ENCODE results near the gene FLT3LG. TPM values are rescaled to one million over a fixed set of nuclear protein-coding genes. Genes with fewer than 3 reads are reported as not detected.
A peak's percentile ranks its signal among the peaks of the same experiment; 100 is the strongest.

FLT3LG gene
- total RNA-seq, 2 experiments from 2014 or later = 8.2 to 8.4 TPM

DNA sequence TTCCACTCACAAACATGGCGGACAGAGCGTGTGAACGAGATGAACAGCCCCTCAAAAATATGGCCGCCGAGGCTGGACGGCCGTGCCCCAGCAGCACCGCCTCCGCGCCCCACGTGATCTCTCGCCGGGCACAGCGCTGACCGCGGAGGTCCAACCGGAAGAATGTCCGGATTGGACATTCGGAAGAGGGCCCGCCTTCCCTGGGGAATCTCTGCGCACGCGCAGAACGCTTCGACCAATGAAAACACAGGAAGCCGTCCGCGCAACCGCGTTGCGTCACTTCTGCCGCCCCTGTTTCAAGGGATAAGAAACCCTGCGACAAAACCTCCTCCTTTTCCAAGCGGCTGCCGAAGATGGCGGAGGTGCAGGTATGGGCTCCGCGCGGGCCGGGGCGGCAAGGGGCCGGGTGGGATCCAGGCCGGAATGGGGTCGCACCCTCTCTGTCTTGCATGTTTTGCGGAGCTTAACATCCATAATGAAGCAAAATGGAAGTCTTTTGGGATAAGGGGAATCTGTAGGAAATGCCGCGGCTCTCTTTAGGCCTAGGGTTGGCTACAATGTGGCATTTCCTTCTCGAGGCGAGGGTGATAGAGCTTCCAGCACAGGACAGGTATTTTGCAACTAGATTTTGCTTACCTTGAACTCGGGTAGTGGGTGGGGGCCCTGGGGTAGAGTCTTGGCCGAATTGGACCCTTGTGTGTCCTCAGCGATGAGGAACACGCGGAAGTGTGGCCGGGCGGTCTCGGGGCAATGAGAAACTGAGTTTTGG, 13.4 kb downstream of the FLT3LG start, which contains the start of gene RPL13A:
Gene RPL13A, plus strand, starts transcription at position 332 of the 769 bp plus-strand sequence. Its CDS starts 22 bp downstream, at position 354.
- Histone ChIP-seq H3K36me3 (ENCODE audit: insufficient read depth, low read length) (peaks cover 50% of the 10 kb centered on the region), H3K4me1 (ENCODE audit: insufficient read depth, low read length, poor library complexity, severe bottlenecking) (peaks cover 30% of the 10 kb centered on the region), H3K9me2 (ENCODE audit: insufficient read depth, low read length) (no peaks in the 10 kb centered on the region), H2AFZ (ENCODE audit: low read length) (peak within 1 kb of the TSS; percentile 44), H3K4me2 (ENCODE audit: low read length) (peak within 1 kb of the TSS; percentile 80), H3K27ac (ENCODE audit: low read depth, low read length, poor library complexity, severe bottlenecking) (peak within 1 kb of the TSS; percentile 94), H3K4me3 (ENCODE audit: low read depth, low read length, poor library complexity, severe bottlenecking) (peak within 1 kb of the TSS; percentile 95), H3K9me3 (ENCODE audit: low read length) (no peaks in the 10 kb centered on the region), H4K20me1 (ENCODE audit: insufficient read depth, low read length) (peaks cover 12% of the 10 kb centered on the region; the same call in 1 of the 2 replicates), H3K79me2 (ENCODE audit: insufficient read depth, low read depth, low read length) (peaks cover 34% of the 10 kb centered on the region)
- ChIA-PET CTCF (ENCODE audit: unreplicated experiment) (interaction anchor here (0.5 kb wide), 1 partner anchor 14 kb away, joined by 6 read pairs; no protein-coding TSS in a partner anchor), POLR2A (interaction anchor here (1.4 kb wide), 1 partner anchor 36 kb away, joined by 3 read pairs; the partner anchor contains the start of gene PIH1D1)
- peak; percentile 100 for DNase-seq (ENCODE audit: low spot score)
- TSS peak; percentile 79 for BruUV-seq (replicated peaks)
- no peak for TF ChIP-seq EZH2phosphoT487 (IDR thresholded peaks at IDR 0.05; ENCODE audit: borderline replicate concordance, low read depth, low read length)
- TF ChIP-seq, protein P1, sequence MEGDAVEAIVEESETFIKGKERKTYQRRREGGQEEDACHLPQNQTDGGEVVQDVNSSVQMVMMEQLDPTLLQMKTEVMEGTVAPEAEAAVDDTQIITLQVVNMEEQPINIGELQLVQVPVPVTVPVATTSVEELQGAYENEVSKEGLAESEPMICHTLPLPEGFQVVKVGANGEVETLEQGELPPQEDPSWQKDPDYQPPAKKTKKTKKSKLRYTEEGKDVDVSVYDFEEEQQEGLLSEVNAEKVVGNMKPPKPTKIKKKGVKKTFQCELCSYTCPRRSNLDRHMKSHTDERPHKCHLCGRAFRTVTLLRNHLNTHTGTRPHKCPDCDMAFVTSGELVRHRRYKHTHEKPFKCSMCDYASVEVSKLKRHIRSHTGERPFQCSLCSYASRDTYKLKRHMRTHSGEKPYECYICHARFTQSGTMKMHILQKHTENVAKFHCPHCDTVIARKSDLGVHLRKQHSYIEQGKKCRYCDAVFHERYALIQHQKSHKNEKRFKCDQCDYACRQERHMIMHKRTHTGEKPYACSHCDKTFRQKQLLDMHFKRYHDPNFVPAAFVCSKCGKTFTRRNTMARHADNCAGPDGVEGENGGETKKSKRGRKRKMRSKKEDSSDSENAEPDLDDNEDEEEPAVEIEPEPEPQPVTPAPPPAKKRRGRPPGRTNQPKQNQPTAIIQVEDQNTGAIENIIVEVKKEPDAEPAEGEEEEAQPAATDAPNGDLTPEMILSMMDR (conservative IDR thresholded peaks at IDR 0.05; ENCODE audit: low read length) = no peak
- intact Hi-C loops (cut with micrococcal nuclease; ENCODE audit: unreplicated experiment) = loop anchor here (5.0 kb wide), 1 partner anchor 35 kb away; the partner anchor contains the start of genes ALDH16A1 and PIH1D1

DNA sequence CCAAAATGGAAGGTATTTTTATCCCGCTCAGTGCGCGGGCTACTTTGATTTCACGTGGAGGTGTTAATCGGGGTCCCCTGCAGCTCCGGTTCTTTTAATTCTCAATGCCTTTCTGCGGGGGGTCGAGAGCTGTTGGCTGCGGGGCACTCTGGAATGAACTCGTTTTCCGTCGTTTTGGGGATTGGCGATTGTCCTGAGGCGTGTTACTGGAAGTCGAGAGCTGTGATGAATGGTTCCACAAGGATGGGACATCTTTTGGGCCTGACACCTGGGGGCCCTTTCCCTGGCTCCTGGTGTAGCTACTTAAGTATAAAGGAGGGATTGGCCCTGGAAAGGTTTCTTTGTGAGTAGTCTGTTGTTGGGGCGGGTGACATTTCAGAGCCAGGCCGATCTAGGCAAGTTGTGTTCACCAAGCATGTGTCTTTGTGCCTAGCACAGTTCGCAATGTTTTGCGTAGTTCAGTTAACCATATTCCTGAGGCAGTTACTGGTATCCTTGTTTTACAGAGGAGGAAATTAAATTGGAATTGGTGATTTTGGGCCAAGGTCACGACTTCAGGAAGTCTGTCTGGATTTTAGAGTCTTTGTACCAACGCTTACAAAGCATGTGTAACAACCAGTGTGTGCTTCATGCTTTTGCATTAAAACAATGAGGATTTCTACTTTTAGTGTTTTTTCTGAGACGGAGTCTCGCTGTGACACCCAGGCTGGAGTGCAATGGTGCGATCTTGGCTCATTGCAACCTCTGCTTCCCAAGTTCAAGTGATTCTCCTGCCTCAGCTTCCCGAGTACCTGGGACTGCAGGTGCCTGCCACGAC, 14.2 kb downstream of the FLT3LG start:
- peak overlapping the region; percentile 80 for H3K4me2 ChIP-seq (ENCODE audit: low read length)
- TF ChIP-seq, protein P1 (conservative IDR thresholded peaks at IDR 0.05; ENCODE audit: low read length) = no peak; the same call in 1 of the 2 replicates
- TF ChIP-seq EZH2phosphoT487 (IDR thresholded peaks at IDR 0.05; ENCODE audit: borderline replicate concordance, low read depth, low read length) = no peak
- POLR2A ChIA-PET = interaction anchor here (1.1 to 1.4 kb wide), 2 partner anchors 15 to 37 kb away, joined by 3 to 4 read pairs; partner anchors contain the start of genes FLT3LG and PIH1D1
- peak; percentile 37 for DNase-seq (ENCODE audit: low spot score)
- H3K9me3 ChIP-seq (ENCODE audit: low read length) = no peaks in the 10 kb centered on the region
- BruUV-seq (replicated peaks) = no TSS peak
- H3K4me3 ChIP-seq (ENCODE audit: low read depth, low read length, poor library complexity, severe bottlenecking) = peak overlapping the region; percentile 95
- peaks cover 58% of the 10 kb centered on the region for H3K36me3 ChIP-seq (ENCODE audit: insufficient read depth, low read length)
- peak overlapping the region; percentile 94 for H3K27ac ChIP-seq (ENCODE audit: low read depth, low read length, poor library complexity, severe bottlenecking)
- no peak overlapping the region for H2AFZ ChIP-seq (ENCODE audit: low read length)
- peaks cover 38% of the 10 kb centered on the region for H3K4me1 ChIP-seq (ENCODE audit: insufficient read depth, low read length, poor library complexity, severe bottlenecking)
- H3K9me2 ChIP-seq (ENCODE audit: insufficient read depth, low read length) = no peaks in the 10 kb centered on the region
- CTCF ChIA-PET (ENCODE audit: unreplicated experiment) = interaction anchor here (0.5 kb wide), 1 partner anchor 14 kb away, joined by 6 read pairs; no protein-coding TSS in a partner anchor
- H4K20me1 ChIP-seq (ENCODE audit: insufficient read depth, low read length) = peaks cover 12% of the 10 kb centered on the region; the same call in 1 of the 2 replicates
- intact Hi-C loops (cut with micrococcal nuclease; ENCODE audit: unreplicated experiment) = loop anchor here (5.0 kb wide), 1 partner anchor 36 kb away; the partner anchor contains the start of genes ALDH16A1 and PIH1D1
- H3K79me2 ChIP-seq (ENCODE audit: insufficient read depth, low read depth, low read length) = peaks cover 34% of the 10 kb centered on the region

All from OCI-LY7 (cell line).